DND-41 (cell line): ENCODE results near the gene ABHD8.

Experiments
- ATAC-seq: fragments of 200-7000 bp; cut with Tn5 transposase; 3 replicates; pipeline ENCODE4 v1.9.1; 2021; ENCODE audit warnings: low read depth; ENCODE audit not compliant: insufficient read depth
- DNase-seq: peaks from one replicate; pipeline ENCODE4 v3.0.0-alpha.2; 2020
- H2AFZ ChIP-seq: 2 replicates; pipeline ENCODE4 v1.6.0; 2012; ENCODE audit warnings: low read depth, low read length
- H3K27ac ChIP-seq: 2 replicates; pipeline ENCODE4 v1.5.1; 2012; ENCODE audit warnings: low read length, inconsistent platforms
- H3K27me3 ChIP-seq: fragments of 200-600 bp; sonication (generic); 2 replicates; pipeline ENCODE4 v1.6.0; 2012; ENCODE audit warnings: low read length, mild to moderate bottlenecking, inconsistent platforms; ENCODE audit not compliant: insufficient read depth, poor library complexity
- H3K36me3 ChIP-seq: 2 replicates; pipeline ENCODE4 v1.5.1; 2012; ENCODE audit warnings: low read length, inconsistent platforms; ENCODE audit not compliant: insufficient read depth
- H3K4me1 ChIP-seq: 2 replicates; pipeline ENCODE4 v1.5.1; 2012; ENCODE audit warnings: mild to moderate bottlenecking, low read length; ENCODE audit not compliant: insufficient read depth
- H3K4me2 ChIP-seq: 2 replicates; pipeline ENCODE4 v1.6.0; 2012; ENCODE audit warnings: mild to moderate bottlenecking, moderate library complexity, low read length, inconsistent platforms; ENCODE audit not compliant: insufficient read depth
- H3K4me3 ChIP-seq, 2 experiments: fragments of 200-600 bp in 1 of 2; shearing (Covaris generic) in 1 of 2; 2 replicates each; pipeline ENCODE4 v1.5.1; 2012 to 2016; ENCODE audit warnings: inconsistent platforms in 2 of 2, low read length in 2 of 2, mild to moderate bottlenecking in 2 of 2, low read depth in 1 of 2, moderate library complexity in 1 of 2
- H3K79me2 ChIP-seq: 2 replicates; pipeline ENCODE4 v1.6.0; 2012; ENCODE audit warnings: low read length, inconsistent platforms; ENCODE audit not compliant: insufficient read depth
- H3K9ac ChIP-seq: 2 replicates; pipeline ENCODE4 v1.6.0; 2012; ENCODE audit warnings: low read depth, mild to moderate bottlenecking, inconsistent platforms, low read length, moderate library complexity
- H3K9me3 ChIP-seq: 2 replicates; pipeline ENCODE4 v1.5.1; 2012; ENCODE audit warnings: low read length, moderate library complexity, mild to moderate bottlenecking, inconsistent platforms; ENCODE audit not compliant: insufficient read depth, severe bottlenecking
- H4K20me1 ChIP-seq: 2 replicates; pipeline ENCODE4 v1.6.0; 2012; ENCODE audit warnings: low read length; ENCODE audit not compliant: insufficient read depth
- CTCF ChIP-seq: IDR thresholded peaks from 2 replicates; pipeline ENCODE4 v1.5.1; 2012; ENCODE audit warnings: borderline replicate concordance, low read length, moderate library complexity, mild to moderate bottlenecking; ENCODE audit not compliant: poor library complexity, severe bottlenecking; ENCODE audit errors: extremely low read depth
- EZH2 ChIP-seq: IDR thresholded peaks from 3 replicates; pipeline ENCODE4 v1.6.1; 2012; ENCODE audit warnings: borderline replicate concordance, low read depth, mild to moderate bottlenecking, moderate library complexity, low read length, inconsistent platforms; ENCODE audit not compliant: severe bottlenecking

The ABHD8 gene

DNA sequence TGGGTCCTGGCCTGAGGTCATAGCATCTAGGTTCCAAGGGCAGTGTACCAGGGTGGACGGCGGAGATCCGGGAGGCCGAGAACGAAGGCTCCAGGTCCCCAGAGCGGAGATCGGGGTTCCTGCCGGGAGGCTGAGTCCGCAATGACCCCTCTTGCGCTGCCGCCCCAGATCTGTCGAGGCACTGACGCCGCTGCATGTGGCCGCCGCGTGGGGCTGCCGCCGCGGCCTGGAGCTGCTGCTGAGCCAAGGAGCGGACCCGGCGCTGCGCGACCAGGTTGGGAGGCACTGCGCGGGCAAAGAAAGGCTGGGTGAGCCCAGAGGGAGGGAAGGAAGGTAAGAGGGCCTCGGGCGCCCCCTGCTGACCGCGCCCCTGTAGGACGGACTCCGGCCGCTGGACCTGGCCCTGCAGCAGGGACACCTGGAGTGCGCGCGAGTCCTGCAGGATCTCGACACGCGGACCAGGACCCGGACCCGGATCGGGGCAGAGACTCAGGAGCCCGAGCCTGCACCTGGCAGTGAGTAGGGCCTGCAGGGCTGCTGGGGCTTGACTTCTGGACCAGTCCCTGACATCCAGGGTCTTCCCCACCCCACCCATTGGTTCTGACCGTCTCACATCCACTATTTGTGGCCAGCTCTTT, 20.6 kb downstream of the ABHD8 start:
- no peak overlapping the region for H3K4me3 ChIP-seq
- H3K27me3 ChIP-seq = no peaks in the 10 kb centered on the region
- no peaks in the 10 kb centered on the region for H3K4me1 ChIP-seq
- no peak for TF ChIP-seq EZH2
- peak; percentile 90 for TF ChIP-seq CTCF
- no peak overlapping the region for H3K4me2 ChIP-seq
- ATAC-seq = peak; percentile 92
- H3K9me3 ChIP-seq = no peaks in the 10 kb centered on the region
- H3K27ac ChIP-seq = no peak overlapping the region
- DNase-seq = peak; percentile 66
- peaks cover 8% of the 10 kb centered on the region for H3K36me3 ChIP-seq
- H4K20me1 ChIP-seq = peaks cover 7% of the 10 kb centered on the region; the same call in 1 of the 2 replicates
- no peak overlapping the region for H2AFZ ChIP-seq
- no peaks in the 10 kb centered on the region for H3K79me2 ChIP-seq
- H3K9ac ChIP-seq = no peak overlapping the region

DNA sequence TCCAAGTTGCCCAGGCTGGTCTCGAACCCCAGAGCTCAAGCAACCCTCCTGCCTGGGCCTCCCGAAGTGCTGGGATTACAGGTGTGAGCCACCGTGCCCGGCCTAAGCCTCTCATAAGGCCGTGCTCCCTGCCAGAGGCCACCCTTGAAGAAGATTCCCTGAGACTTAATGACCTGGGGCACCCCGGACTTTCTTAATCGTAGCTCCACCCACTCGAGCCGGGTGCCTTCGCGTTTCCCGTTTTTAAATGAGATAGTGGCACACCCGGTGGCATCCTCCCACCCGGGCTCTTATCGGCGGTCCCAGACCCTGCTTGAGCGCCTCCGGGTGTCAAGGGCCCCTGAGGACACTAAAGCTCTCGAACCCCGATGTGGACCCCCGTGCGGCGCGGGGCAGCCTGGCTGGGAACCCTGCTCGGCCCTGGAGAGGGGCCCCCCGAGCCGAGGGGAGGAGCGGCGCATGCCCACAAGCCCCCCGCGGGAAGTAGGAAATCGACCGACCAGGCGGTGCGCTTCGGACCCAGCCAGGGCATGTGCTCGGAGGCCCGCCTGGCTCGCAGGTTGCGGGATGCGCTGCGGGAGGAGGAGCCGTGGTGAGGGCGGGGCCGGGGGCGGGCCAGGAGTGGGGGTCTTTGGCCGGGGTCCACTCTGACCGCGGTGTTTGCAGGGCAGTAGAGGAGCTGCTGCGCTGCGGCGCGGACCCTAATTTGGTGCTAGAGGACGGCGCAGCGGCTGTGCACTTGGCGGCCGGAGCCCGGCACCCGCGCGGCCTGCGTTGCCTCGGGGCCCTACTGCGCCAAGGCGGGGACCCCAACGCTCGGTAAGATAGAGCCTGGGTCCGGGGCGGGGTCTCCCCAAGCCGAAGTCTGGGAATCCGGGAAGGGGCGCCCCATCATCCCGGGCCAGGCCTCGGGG, 21.6 kb downstream of the ABHD8 start, which contains the start of gene ANKLE1:
TSS of gene ANKLE1 (plus strand) at position 511 of the 914 bp plus-strand sequence. CDS start at position 531, 20 bp downstream.
- peaks cover 16% of the 10 kb centered on the region for H3K36me3 ChIP-seq
- H3K4me2 ChIP-seq = no peak within 1 kb of the TSS
- ATAC-seq (no peak), DNase-seq (no peak)
- H3K4me1 ChIP-seq = no peaks in the 10 kb centered on the region
- no peak within 1 kb of the TSS for H3K27ac ChIP-seq
- no peak within 1 kb of the TSS for H2AFZ ChIP-seq
- no peaks in the 10 kb centered on the region for H3K27me3 ChIP-seq
- peaks cover 7% of the 10 kb centered on the region; the same call in 1 of the 2 replicates for H4K20me1 ChIP-seq
- H3K4me3 ChIP-seq = no peak within 1 kb of the TSS
- no peaks in the 10 kb centered on the region for H3K79me2 ChIP-seq
- H3K9ac ChIP-seq = no peak within 1 kb of the TSS
- TF ChIP-seq CTCF = no peak
- no peaks in the 10 kb centered on the region for H3K9me3 ChIP-seq

DNA sequence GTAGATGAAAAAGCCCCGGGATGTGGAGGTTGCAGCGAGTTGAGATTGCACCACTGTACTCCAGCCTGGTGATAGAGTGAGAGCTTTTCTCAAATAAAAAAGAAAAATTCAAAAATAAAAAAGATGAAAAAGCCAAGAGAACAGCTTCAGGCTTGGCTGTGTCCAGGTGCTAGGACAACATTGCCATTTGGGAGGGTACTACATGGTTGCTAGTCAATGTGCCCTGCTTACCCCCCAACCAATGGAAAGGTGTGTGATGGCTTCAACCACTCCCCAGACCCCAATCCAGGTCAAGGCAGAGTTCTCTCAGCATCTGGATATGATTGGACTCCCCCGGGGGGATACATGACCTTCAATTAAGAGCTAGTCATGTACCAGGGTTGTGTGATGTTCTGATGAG, 23.8 kb downstream of the ABHD8 start:
- Histone ChIP-seq H3K4me2 (no peak overlapping the region), H2AFZ (no peak overlapping the region), H3K9ac (no peak overlapping the region), H3K9me3 (no peaks in the 10 kb centered on the region), H3K4me1 (no peaks in the 10 kb centered on the region), H4K20me1 (peaks cover 7% of the 10 kb centered on the region; the same call in 1 of the 2 replicates), H3K27ac (no peak overlapping the region), H3K4me3 (no peak overlapping the region), H3K27me3 (no peaks in the 10 kb centered on the region), H3K79me2 (no peaks in the 10 kb centered on the region), H3K36me3 (peaks cover 37% of the 10 kb centered on the region)
- DNase-seq = no peak
- no peak for ATAC-seq
- no peak for TF ChIP-seq CTCF
- TF ChIP-seq EZH2 = no peak
